GM23338 (cell line): Measurements from ENCODE around the gene CRYGB. TPM values are rescaled to one million over a fixed set of nuclear protein-coding genes. Genes with fewer than 3 reads are reported as not detected.

ENCODE experiments used
- ATAC-seq: fragments of 200-7000 bp; cut with Tn5 transposase; 3 replicates; pipeline ENCODE4 v1.9.1; 2020
- DNase-seq: peaks from one replicate; pipeline ENCODE4 v3.0.0-alpha.2; 2015; ENCODE audit warnings: low spot score
- H2AFZ ChIP-seq: fragments of 200-600 bp; sonication (generic); 2 replicates; pipeline ENCODE4 v1.8.0; 2016; ENCODE audit warnings: antibody characterized with exemption, mild to moderate bottlenecking, moderate library complexity
- H3F3A ChIP-seq: fragments of 200-600 bp; sonication (generic); replicated peaks from 2 replicates; pipeline ENCODE4 v1.8.0; 2017; ENCODE audit warnings: antibody characterized with exemption, mixed run types, low read depth
- H3K27ac ChIP-seq: fragments of 200-600 bp; sonication (generic); 2 replicates; pipeline ENCODE4 v1.6.1; 2016; ENCODE audit warnings: low read depth
- H3K27me3 ChIP-seq: fragments of 200-600 bp; sonication (generic); 2 replicates; pipeline ENCODE4 v1.8.0; 2016; ENCODE audit warnings: mild to moderate bottlenecking, mixed run types, moderate library complexity; ENCODE audit not compliant: insufficient read depth
- H3K36me3 ChIP-seq: fragments of 200-600 bp; sonication (generic); 2 replicates; pipeline ENCODE4 v1.8.0; 2016; ENCODE audit warnings: mild to moderate bottlenecking; ENCODE audit not compliant: insufficient read depth
- H3K4me1 ChIP-seq: fragments of 200-600 bp; sonication (generic); 2 replicates; pipeline ENCODE4 v1.8.0; 2016; ENCODE audit warnings: mild to moderate bottlenecking, moderate library complexity; ENCODE audit not compliant: insufficient read depth
- H3K4me2 ChIP-seq: fragments of 200-600 bp; sonication (generic); 2 replicates; pipeline ENCODE4 v1.7.1; 2017; ENCODE audit warnings: mixed run types
- H3K4me3 ChIP-seq: fragments of 200-600 bp; sonication (generic); 2 replicates; pipeline ENCODE4 v1.6.1; 2016; ENCODE audit warnings: mixed run types
- H3K79me2 ChIP-seq: fragments of 200-600 bp; sonication (generic); replicated peaks from 2 replicates; pipeline ENCODE4 v1.8.0; 2017; ENCODE audit warnings: mild to moderate bottlenecking; ENCODE audit not compliant: insufficient read depth
- H3K9me2 ChIP-seq: fragments of 200-600 bp; sonication (generic); 2 replicates; pipeline ENCODE4 v1.8.0; 2017; ENCODE audit not compliant: insufficient read depth
- H4K20me1 ChIP-seq: fragments of 200-600 bp; sonication (generic); replicated peaks from 2 replicates; pipeline ENCODE4 v1.8.0; 2017; ENCODE audit warnings: mild to moderate bottlenecking; ENCODE audit not compliant: insufficient read depth
- H3K27ac Mint-ChIP-seq: 2 replicates; pipeline ENCODE4 v1.8.0; 2020; ENCODE audit warnings: inconsistent platforms, mild to moderate bottlenecking, moderate library complexity, mixed read lengths
- H3K27me3 Mint-ChIP-seq: 3 replicates; pipeline ENCODE4 v1.8.0; 2022; ENCODE audit warnings: low read depth, mild to moderate bottlenecking, moderate library complexity, mixed read lengths, inconsistent platforms; ENCODE audit not compliant: insufficient read depth, poor library complexity
- H3K36me3 Mint-ChIP-seq: 3 replicates; pipeline ENCODE4 v1.8.0; 2021; ENCODE audit warnings: low read depth, mild to moderate bottlenecking, inconsistent platforms, moderate library complexity, mixed read lengths
- H3K4me1 Mint-ChIP-seq: 3 replicates; pipeline ENCODE4 v1.8.0; 2020; ENCODE audit warnings: mild to moderate bottlenecking, inconsistent platforms, mixed read lengths
- H3K4me3 Mint-ChIP-seq: 3 replicates; pipeline ENCODE4 v1.8.0; 2021; ENCODE audit warnings: moderate library complexity, mild to moderate bottlenecking, inconsistent platforms, mixed read lengths
- H3K9me3 Mint-ChIP-seq: 3 replicates; pipeline ENCODE4 v1.8.0; 2020; ENCODE audit warnings: moderate library complexity, mild to moderate bottlenecking, inconsistent platforms, mixed read lengths
- CREB1 ChIP-seq: fragments of 250-450 bp; sonication (Bioruptor Pico); IDR thresholded peaks from 2 replicates; pipeline ENCODE4 v1.5.0; 2020; ENCODE audit warnings: low read depth, mild to moderate bottlenecking, moderate library complexity
- EZH2 ChIP-seq: fragments of 200-600 bp; sonication (generic); IDR thresholded peaks from one replicate; pipeline ENCODE4 v1.8.0; 2017; ENCODE audit warnings: antibody characterized with exemption, mild to moderate bottlenecking, low read depth; ENCODE audit not compliant: unreplicated experiment
- EZH2phosphoT487 ChIP-seq: fragments of 200-600 bp; sonication (generic); IDR thresholded peaks from one replicate; pipeline ENCODE4 v1.8.1; 2018; ENCODE audit warnings: antibody characterized with exemption; ENCODE audit not compliant: unreplicated experiment
- JUNB ChIP-seq: IDR thresholded peaks from one replicate; pipeline ENCODE4 v1.6.1; 2016; ENCODE audit warnings: antibody characterized with exemption; ENCODE audit not compliant: unreplicated experiment
- NANOG ChIP-seq: IDR thresholded peaks from 2 replicates; pipeline ENCODE4 v1.6.1; 2016; ENCODE audit warnings: antibody characterized with exemption, borderline replicate concordance
- POLR2AphosphoS5 ChIP-seq: IDR thresholded peaks from 2 replicates; pipeline ENCODE4 v1.6.1; 2016; ENCODE audit warnings: antibody characterized with exemption, low read depth
- STAT1 ChIP-seq: IDR thresholded peaks from one replicate; pipeline ENCODE4 v1.6.1; 2016; ENCODE audit warnings: antibody characterized with exemption; ENCODE audit not compliant: unreplicated experiment
- ZNF114 ChIP-seq: fragments of 250-450 bp; sonication (Bioruptor Pico); IDR thresholded peaks from 2 replicates; pipeline ENCODE4 v1.5.0; 2020; ENCODE audit warnings: mild to moderate bottlenecking, moderate library complexity
- ZNF331 ChIP-seq: fragments of 250-450 bp; sonication (Bioruptor Pico); IDR thresholded peaks from 2 replicates; pipeline ENCODE4 v1.5.0; 2020; ENCODE audit warnings: low read depth, mild to moderate bottlenecking, moderate library complexity
- polyA plus RNA-seq: library from polyadenylated mRNA; unstranded; fragments of >200 nt; fragmentation: Nextera tagmentation; extraction: Ambion mirVana; gene quantifications from 2 replicates; pipeline ENCODE4 v1.2.1, GENCODE V29; 2016
- total RNA-seq: library from RNA; depleted of rRNA; stranded (reverse); fragments of >200 nt; shearing (Covaris generic); gene quantifications from 2 replicates; pipeline ENCODE4 v1.2.3, GENCODE V29; 2014
- TF ChIP-seq, protein P1 (sequence below): IDR thresholded peaks from 2 replicates; pipeline ENCODE4 v1.6.1; 2016; ENCODE audit warnings: antibody characterized with exemption
- TF ChIP-seq, protein P2 (sequence below), 2 experiments: fragments of 200-600 bp in 1 of 2; sonication (generic) in 1 of 2; conservative IDR thresholded peaks; 2 replicates each; pipeline versions ENCODE4 v1.5.1 to v1.6.1; 2016 to 2017; ENCODE audit warnings: antibody characterized with exemption in 2 of 2, low read depth in 2 of 2, mild to moderate bottlenecking in 2 of 2, moderate library complexity in 1 of 2
- TF ChIP-seq, protein P3 (sequence below): IDR thresholded peaks from one replicate; pipeline ENCODE4 v1.6.1; 2018; ENCODE audit warnings: antibody characterized with exemption; ENCODE audit not compliant: unreplicated experiment
- TF ChIP-seq, protein P4 (sequence below): fragments of 250-450 bp; sonication (Bioruptor Pico); IDR thresholded peaks from 2 replicates; pipeline ENCODE4 v1.5.0; 2020; ENCODE audit warnings: mild to moderate bottlenecking, moderate library complexity

The CRYGB gene
- total and polyA plus RNA-seq, 2 experiments from 2014 or later, result 0.92 to 1.9 TPM

DNA sequence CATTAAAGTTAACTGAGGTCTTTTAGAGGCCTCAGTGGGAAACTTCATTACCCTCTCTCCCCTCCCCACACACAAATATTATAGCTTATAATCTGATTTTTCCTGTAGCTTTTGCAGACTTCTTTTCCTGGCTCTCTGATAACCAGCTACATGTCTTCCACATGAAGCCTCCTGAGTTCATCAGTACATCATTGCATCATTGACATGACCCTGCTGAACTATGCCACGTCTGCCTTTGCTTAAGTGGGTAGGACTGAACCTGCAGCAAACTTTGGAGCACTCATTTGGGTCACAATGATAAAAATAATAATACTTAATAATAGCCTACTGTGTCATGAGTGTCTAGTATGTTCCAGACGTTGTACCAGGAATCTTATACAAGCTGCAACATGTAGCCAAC is 10.5 kb upstream of the CRYGB start:
- no peak overlapping the region for H3K27ac ChIP-seq
- TF ChIP-seq, protein P1, sequence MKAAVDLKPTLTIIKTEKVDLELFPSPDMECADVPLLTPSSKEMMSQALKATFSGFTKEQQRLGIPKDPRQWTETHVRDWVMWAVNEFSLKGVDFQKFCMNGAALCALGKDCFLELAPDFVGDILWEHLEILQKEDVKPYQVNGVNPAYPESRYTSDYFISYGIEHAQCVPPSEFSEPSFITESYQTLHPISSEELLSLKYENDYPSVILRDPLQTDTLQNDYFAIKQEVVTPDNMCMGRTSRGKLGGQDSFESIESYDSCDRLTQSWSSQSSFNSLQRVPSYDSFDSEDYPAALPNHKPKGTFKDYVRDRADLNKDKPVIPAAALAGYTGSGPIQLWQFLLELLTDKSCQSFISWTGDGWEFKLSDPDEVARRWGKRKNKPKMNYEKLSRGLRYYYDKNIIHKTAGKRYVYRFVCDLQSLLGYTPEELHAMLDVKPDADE, result no peak
- TF ChIP-seq ZNF114 (CRISPR knock-in tag) (no peak), CREB1 (CRISPR knock-in tag) (no peak), JUNB (no peak), EZH2 (no peak), POLR2AphosphoS5 (no peak), STAT1 (no peak), EZH2phosphoT487 (no peak), ZNF331 (CRISPR knock-in tag) (no peak), NANOG (no peak)
- TF ChIP-seq, protein P2, sequence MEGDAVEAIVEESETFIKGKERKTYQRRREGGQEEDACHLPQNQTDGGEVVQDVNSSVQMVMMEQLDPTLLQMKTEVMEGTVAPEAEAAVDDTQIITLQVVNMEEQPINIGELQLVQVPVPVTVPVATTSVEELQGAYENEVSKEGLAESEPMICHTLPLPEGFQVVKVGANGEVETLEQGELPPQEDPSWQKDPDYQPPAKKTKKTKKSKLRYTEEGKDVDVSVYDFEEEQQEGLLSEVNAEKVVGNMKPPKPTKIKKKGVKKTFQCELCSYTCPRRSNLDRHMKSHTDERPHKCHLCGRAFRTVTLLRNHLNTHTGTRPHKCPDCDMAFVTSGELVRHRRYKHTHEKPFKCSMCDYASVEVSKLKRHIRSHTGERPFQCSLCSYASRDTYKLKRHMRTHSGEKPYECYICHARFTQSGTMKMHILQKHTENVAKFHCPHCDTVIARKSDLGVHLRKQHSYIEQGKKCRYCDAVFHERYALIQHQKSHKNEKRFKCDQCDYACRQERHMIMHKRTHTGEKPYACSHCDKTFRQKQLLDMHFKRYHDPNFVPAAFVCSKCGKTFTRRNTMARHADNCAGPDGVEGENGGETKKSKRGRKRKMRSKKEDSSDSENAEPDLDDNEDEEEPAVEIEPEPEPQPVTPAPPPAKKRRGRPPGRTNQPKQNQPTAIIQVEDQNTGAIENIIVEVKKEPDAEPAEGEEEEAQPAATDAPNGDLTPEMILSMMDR (conservative IDR thresholded peaks at IDR 0.05; ENCODE audit: low read depth in 2 of 2), result no peak
- TF ChIP-seq, protein P3, sequence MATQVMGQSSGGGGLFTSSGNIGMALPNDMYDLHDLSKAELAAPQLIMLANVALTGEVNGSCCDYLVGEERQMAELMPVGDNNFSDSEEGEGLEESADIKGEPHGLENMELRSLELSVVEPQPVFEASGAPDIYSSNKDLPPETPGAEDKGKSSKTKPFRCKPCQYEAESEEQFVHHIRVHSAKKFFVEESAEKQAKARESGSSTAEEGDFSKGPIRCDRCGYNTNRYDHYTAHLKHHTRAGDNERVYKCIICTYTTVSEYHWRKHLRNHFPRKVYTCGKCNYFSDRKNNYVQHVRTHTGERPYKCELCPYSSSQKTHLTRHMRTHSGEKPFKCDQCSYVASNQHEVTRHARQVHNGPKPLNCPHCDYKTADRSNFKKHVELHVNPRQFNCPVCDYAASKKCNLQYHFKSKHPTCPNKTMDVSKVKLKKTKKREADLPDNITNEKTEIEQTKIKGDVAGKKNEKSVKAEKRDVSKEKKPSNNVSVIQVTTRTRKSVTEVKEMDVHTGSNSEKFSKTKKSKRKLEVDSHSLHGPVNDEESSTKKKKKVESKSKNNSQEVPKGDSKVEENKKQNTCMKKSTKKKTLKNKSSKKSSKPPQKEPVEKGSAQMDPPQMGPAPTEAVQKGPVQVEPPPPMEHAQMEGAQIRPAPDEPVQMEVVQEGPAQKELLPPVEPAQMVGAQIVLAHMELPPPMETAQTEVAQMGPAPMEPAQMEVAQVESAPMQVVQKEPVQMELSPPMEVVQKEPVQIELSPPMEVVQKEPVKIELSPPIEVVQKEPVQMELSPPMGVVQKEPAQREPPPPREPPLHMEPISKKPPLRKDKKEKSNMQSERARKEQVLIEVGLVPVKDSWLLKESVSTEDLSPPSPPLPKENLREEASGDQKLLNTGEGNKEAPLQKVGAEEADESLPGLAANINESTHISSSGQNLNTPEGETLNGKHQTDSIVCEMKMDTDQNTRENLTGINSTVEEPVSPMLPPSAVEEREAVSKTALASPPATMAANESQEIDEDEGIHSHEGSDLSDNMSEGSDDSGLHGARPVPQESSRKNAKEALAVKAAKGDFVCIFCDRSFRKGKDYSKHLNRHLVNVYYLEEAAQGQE, result no peak
- TF ChIP-seq, protein P4, sequence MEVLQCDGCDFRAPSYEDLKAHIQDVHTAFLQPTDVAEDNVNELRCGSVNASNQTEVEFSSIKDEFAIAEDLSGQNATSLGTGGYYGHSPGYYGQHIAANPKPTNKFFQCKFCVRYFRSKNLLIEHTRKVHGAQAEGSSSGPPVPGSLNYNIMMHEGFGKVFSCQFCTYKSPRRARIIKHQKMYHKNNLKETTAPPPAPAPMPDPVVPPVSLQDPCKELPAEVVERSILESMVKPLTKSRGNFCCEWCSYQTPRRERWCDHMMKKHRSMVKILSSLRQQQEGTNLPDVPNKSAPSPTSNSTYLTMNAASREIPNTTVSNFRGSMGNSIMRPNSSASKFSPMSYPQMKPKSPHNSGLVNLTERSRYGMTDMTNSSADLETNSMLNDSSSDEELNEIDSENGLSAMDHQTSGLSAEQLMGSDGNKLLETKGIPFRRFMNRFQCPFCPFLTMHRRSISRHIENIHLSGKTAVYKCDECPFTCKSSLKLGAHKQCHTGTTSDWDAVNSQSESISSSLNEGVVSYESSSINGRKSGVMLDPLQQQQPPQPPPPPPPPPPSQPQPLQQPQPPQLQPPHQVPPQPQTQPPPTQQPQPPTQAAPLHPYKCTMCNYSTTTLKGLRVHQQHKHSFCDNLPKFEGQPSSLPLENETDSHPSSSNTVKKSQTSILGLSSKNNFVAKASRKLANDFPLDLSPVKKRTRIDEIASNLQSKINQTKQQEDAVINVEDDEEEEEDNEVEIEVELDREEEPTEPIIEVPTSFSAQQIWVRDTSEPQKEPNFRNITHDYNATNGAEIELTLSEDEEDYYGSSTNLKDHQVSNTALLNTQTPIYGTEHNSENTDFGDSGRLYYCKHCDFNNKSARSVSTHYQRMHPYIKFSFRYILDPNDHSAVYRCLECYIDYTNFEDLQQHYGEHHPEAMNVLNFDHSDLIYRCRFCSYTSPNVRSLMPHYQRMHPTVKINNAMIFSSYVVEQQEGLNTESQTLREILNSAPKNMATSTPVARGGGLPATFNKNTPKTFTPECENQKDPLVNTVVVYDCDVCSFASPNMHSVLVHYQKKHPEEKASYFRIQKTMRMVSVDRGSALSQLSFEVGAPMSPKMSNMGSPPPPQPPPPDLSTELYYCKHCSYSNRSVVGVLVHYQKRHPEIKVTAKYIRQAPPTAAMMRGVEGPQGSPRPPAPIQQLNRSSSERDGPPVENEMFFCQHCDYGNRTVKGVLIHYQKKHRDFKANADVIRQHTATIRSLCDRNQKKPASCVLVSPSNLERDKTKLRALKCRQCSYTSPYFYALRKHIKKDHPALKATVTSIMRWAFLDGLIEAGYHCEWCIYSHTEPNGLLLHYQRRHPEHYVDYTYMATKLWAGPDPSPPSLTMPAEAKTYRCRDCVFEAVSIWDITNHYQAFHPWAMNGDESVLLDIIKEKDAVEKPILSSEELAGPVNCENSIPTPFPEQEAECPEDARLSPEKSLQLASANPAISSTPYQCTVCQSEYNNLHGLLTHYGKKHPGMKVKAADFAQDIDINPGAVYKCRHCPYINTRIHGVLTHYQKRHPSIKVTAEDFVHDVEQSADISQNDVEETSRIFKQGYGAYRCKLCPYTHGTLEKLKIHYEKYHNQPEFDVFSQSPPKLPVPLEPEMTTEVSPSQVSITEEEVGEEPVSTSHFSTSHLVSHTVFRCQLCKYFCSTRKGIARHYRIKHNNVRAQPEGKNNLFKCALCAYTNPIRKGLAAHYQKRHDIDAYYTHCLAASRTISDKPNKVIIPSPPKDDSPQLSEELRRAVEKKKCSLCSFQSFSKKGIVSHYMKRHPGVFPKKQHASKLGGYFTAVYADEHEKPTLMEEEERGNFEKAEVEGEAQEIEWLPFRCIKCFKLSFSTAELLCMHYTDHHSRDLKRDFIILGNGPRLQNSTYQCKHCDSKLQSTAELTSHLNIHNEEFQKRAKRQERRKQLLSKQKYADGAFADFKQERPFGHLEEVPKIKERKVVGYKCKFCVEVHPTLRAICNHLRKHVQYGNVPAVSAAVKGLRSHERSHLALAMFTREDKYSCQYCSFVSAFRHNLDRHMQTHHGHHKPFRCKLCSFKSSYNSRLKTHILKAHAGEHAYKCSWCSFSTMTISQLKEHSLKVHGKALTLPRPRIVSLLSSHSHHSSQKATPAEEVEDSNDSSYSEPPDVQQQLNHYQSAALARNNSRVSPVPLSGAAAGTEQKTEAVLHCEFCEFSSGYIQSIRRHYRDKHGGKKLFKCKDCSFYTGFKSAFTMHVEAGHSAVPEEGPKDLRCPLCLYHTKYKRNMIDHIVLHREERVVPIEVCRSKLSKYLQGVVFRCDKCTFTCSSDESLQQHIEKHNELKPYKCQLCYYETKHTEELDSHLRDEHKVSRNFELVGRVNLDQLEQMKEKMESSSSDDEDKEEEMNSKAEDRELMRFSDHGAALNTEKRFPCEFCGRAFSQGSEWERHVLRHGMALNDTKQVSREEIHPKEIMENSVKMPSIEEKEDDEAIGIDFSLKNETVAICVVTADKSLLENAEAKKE (CRISPR knock-in tag), result no peak
- no peaks in the 10 kb centered on the region for H3K4me1 ChIP-seq
- H3K36me3 ChIP-seq, result peaks cover 3% of the 10 kb centered on the region
- Mint-ChIP-seq H3K4me3 (no peak overlapping the region), H3K36me3 (no peaks in the 10 kb centered on the region), H3K27ac (no peak overlapping the region), H3K4me1 (no peaks in the 10 kb centered on the region), H3K27me3 (no peaks in the 10 kb centered on the region), H3K9me3 (peaks cover 4% of the 10 kb centered on the region; the same call in 1 of the 3 replicates)
- no peak overlapping the region for H3K4me3 ChIP-seq
- H3K4me2 ChIP-seq, result no peak overlapping the region
- no peaks in the 10 kb centered on the region for H3F3A ChIP-seq
- DNase-seq (no peak), ATAC-seq (no peak)
- no peaks in the 10 kb centered on the region for H3K27me3 ChIP-seq
- no peaks in the 10 kb centered on the region for H3K79me2 ChIP-seq
- H4K20me1 ChIP-seq, result no peaks in the 10 kb centered on the region
- H3K9me2 ChIP-seq, result peaks cover 2% of the 10 kb centered on the region; the same call in 1 of the 2 replicates
- no peak overlapping the region for H2AFZ ChIP-seq
